Glutamatergic neuron (in vitro differentiated cells): ENCODE measurements around the gene PPM1L. TPM values are rescaled to one million over a fixed set of nuclear protein-coding genes. Genes with fewer than 3 reads are reported as not detected.
A peak's percentile ranks its signal among the peaks of the same experiment; 100 is the strongest.

Experiments
- DNase-seq: peaks from one replicate; pipeline ENCODE4 v3.0.0; 2022
- H3K27ac Mint-ChIP-seq: one replicate; pipeline ENCODE4 v1.8.0; 2020; ENCODE audit warnings: mild to moderate bottlenecking, mixed read lengths, inconsistent platforms; ENCODE audit not compliant: unreplicated experiment
- H3K27me3 Mint-ChIP-seq: one replicate; pipeline ENCODE4 v1.8.0; 2020; ENCODE audit warnings: mild to moderate bottlenecking, moderate library complexity, mixed read lengths, inconsistent platforms; ENCODE audit not compliant: unreplicated experiment
- H3K36me3 Mint-ChIP-seq: one replicate; pipeline ENCODE4 v1.8.0; 2020; ENCODE audit warnings: mild to moderate bottlenecking, mixed read lengths, inconsistent platforms; ENCODE audit not compliant: unreplicated experiment
- H3K4me1 Mint-ChIP-seq: one replicate; pipeline ENCODE4 v1.8.0; 2020; ENCODE audit warnings: mild to moderate bottlenecking, low read depth, mixed read lengths, inconsistent platforms; ENCODE audit not compliant: unreplicated experiment
- H3K4me3 Mint-ChIP-seq: one replicate; pipeline ENCODE4 v1.8.0; 2020; ENCODE audit warnings: mild to moderate bottlenecking, mixed read lengths, inconsistent platforms; ENCODE audit not compliant: unreplicated experiment
- H3K9me3 Mint-ChIP-seq: one replicate; pipeline ENCODE4 v1.8.0; 2020; ENCODE audit warnings: mild to moderate bottlenecking, moderate library complexity, mixed read lengths, inconsistent platforms; ENCODE audit not compliant: unreplicated experiment
- total RNA-seq: library from RNA; stranded (reverse); fragmentation: NEBNext Ultra II Directional; extraction: Animal tissue kit (Norgen Biotek cat#: 25700); gene quantifications from one replicate; pipeline ENCODE4 v1.2.1, GENCODE V29; 2021; ENCODE audit not compliant: unreplicated experiment
- TF ChIP-seq, protein P1 (sequence below): fragments of 200-600 bp; sonication (generic); IDR thresholded peaks from one replicate; pipeline ENCODE4 v1.5.0; 2021; ENCODE audit not compliant: partially characterized antibody, unreplicated experiment

The PPM1L gene
- total RNA-seq, 1 donor from 2014 or later, result 81.4 TPM

- TF ChIP-seq, protein P1, sequence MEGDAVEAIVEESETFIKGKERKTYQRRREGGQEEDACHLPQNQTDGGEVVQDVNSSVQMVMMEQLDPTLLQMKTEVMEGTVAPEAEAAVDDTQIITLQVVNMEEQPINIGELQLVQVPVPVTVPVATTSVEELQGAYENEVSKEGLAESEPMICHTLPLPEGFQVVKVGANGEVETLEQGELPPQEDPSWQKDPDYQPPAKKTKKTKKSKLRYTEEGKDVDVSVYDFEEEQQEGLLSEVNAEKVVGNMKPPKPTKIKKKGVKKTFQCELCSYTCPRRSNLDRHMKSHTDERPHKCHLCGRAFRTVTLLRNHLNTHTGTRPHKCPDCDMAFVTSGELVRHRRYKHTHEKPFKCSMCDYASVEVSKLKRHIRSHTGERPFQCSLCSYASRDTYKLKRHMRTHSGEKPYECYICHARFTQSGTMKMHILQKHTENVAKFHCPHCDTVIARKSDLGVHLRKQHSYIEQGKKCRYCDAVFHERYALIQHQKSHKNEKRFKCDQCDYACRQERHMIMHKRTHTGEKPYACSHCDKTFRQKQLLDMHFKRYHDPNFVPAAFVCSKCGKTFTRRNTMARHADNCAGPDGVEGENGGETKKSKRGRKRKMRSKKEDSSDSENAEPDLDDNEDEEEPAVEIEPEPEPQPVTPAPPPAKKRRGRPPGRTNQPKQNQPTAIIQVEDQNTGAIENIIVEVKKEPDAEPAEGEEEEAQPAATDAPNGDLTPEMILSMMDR, result no peak
- Mint-ChIP-seq H3K4me3 (peak overlapping the region; percentile 96), H3K36me3 (no peaks in the 10 kb centered on the region), H3K4me1 (peaks cover 11% of the 10 kb centered on the region), H3K27ac (peak overlapping the region; percentile 99), H3K9me3 (peaks cover 23% of the 10 kb centered on the region), H3K27me3 (peaks cover 19% of the 10 kb centered on the region)
- DNase-seq, result no peak
Observed at GRCh38 chr3:160753953-160754352, 2.1 kb upstream of the PPM1L start.

GRCh38 chr3:160754371-160754854 is 1.6 kb upstream of the PPM1L start:
- peaks cover 16% of the 10 kb centered on the region for H3K4me1 Mint-ChIP-seq
- H3K36me3 Mint-ChIP-seq, result no peaks in the 10 kb centered on the region
- peaks cover 19% of the 10 kb centered on the region for H3K27me3 Mint-ChIP-seq
- TF ChIP-seq, protein P1, result no peak
- H3K4me3 Mint-ChIP-seq, result peak overlapping the region; percentile 96
- peaks cover 23% of the 10 kb centered on the region for H3K9me3 Mint-ChIP-seq
- H3K27ac Mint-ChIP-seq, result peak overlapping the region; percentile 99
- DNase-seq, result peak; percentile 63

- Mint-ChIP-seq H3K9me3 (peaks cover 23% of the 10 kb centered on the region), H3K4me3 (peak overlapping the region; percentile 96), H3K4me1 (peaks cover 19% of the 10 kb centered on the region), H3K27me3 (peaks cover 19% of the 10 kb centered on the region), H3K36me3 (no peaks in the 10 kb centered on the region), H3K27ac (peak overlapping the region; percentile 99)
- DNase-seq, result peak; percentile 90
- TF ChIP-seq, protein P1, result no peak
Observed at GRCh38 chr3:160754855-160755747, 930 bp upstream of the PPM1L start.

GRCh38 chr3:160757233-160758106 is 1.4 kb downstream of the PPM1L start:
- peaks cover 24% of the 10 kb centered on the region for H3K9me3 Mint-ChIP-seq

More at GRCh38 chr3:160757233-160758106, 1.4 kb downstream of the PPM1L start:
- H3K27me3 Mint-ChIP-seq, result peaks cover 19% of the 10 kb centered on the region
- H3K4me3 Mint-ChIP-seq, result peak overlapping the region; percentile 99
- TF ChIP-seq, protein P1, result no peak
- peak; percentile 39 for DNase-seq
- no peaks in the 10 kb centered on the region for H3K36me3 Mint-ChIP-seq
- H3K4me1 Mint-ChIP-seq, result peaks cover 22% of the 10 kb centered on the region
- H3K27ac Mint-ChIP-seq, result peak overlapping the region; percentile 97
